Spleen (tissue), 7 donors: ENCODE measurements around the gene FURIN.
A peak's percentile ranks its signal among the peaks of the same experiment; 100 is the strongest.

Experiments used
- POLR2AphosphoS5 ChIP-seq, 3 donors: sonication (generic); formaldehyde crosslinking; IDR thresholded peaks; one replicate each; pipeline ENCODE4 v1.5.1; 2017; ENCODE audit warnings: antibody characterized with exemption in 3 of 3
- TF ChIP-seq, protein P1 (sequence below), 11 experiments: fragments of 200-600 bp in 7 of 11; fragments of 450-650 bp in 4 of 11; sonication (generic) in 4 of 11; IDR thresholded peaks in 8 of 11; conservative IDR thresholded peaks in 3 of 11; 1 replicate in 7 of 11; 2 replicates in 4 of 11; pipeline versions ENCODE4 v1.4.0 to v1.8.0; 2016 to 2021; ENCODE audit warnings: antibody characterized with exemption in 11 of 11, inconsistent platforms in 4 of 11, mild to moderate bottlenecking in 1 of 11
- donor health status: DM: no; HTN: no; CAD: no; lungs with moderate emphysema.
- donor health status: DM: no; HTN: no; CAD: no.
- donor health status: DM: no; HTN: no; CAD: no.

DNA sequence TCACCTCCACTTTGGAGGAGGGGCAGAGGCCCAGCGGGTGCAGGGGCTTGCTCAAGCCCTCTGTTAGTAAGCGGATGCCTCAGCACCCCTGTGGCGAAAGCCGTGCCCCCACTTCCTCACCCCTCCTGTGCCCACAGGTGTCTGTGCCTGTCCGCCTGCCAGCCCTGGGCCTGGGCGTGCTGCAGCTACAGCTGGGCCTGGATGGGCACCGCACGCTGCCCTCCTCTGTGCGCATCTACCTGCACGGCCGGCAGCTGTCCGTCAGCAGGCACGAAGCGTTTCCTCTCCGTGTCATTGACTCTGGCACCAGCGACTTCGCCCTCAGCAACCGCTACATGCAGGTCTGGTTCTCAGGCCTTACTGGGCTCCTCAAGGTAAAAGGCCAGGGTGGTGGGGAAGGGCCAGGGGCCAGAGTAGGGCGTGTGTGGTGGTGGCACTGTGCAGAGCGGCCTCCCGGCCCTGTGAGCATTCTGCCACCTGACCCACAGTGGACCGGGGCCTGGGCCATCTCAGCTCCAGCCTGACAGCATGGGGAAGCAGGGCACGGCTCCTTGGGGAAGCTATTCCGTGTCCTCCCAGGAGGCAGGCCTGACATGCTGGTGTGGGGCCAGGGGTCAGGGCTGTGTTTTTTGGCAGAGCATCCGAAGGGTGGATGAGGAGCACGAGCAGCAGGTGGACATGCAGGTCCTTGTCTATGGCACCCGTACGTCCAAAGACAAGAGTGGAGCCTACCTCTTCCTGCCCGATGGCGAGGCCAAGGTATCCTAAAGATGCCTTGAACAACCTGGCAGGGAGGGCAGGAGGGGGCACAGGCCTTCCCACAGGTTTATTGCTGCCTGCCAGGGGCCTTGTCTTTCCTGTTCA, 43.8 kb downstream of the FURIN start:
- TF ChIP-seq, protein P1, sequence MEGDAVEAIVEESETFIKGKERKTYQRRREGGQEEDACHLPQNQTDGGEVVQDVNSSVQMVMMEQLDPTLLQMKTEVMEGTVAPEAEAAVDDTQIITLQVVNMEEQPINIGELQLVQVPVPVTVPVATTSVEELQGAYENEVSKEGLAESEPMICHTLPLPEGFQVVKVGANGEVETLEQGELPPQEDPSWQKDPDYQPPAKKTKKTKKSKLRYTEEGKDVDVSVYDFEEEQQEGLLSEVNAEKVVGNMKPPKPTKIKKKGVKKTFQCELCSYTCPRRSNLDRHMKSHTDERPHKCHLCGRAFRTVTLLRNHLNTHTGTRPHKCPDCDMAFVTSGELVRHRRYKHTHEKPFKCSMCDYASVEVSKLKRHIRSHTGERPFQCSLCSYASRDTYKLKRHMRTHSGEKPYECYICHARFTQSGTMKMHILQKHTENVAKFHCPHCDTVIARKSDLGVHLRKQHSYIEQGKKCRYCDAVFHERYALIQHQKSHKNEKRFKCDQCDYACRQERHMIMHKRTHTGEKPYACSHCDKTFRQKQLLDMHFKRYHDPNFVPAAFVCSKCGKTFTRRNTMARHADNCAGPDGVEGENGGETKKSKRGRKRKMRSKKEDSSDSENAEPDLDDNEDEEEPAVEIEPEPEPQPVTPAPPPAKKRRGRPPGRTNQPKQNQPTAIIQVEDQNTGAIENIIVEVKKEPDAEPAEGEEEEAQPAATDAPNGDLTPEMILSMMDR (IDR thresholded peaks at IDR 0.05 in 8 of 11, conservative IDR thresholded peaks at IDR 0.05 in 3 of 11): no peak
- peak in 2 of 3 donors; percentile 10 to 41 for TF ChIP-seq POLR2AphosphoS5 (IDR thresholded peaks at IDR 0.05)
